C4-2B (cell line): ENCODE measurements around the gene BMPR1B.

Source experiments
- ZFX ChIP-seq: fragments of 450-650 bp; IDR thresholded peaks from 2 replicates; pipeline ENCODE4 v1.6.1; 2017
- TF ChIP-seq, protein P1 (sequence below): fragments of 450-650 bp; conservative IDR thresholded peaks from 2 replicates; pipeline ENCODE4 v1.5.1; 2017; ENCODE audit warnings: mild to moderate bottlenecking

GRCh38 chr4:95122001-95122400 lies 364.2 kb downstream of the BMPR1B start:
- TF ChIP-seq, protein P1, sequence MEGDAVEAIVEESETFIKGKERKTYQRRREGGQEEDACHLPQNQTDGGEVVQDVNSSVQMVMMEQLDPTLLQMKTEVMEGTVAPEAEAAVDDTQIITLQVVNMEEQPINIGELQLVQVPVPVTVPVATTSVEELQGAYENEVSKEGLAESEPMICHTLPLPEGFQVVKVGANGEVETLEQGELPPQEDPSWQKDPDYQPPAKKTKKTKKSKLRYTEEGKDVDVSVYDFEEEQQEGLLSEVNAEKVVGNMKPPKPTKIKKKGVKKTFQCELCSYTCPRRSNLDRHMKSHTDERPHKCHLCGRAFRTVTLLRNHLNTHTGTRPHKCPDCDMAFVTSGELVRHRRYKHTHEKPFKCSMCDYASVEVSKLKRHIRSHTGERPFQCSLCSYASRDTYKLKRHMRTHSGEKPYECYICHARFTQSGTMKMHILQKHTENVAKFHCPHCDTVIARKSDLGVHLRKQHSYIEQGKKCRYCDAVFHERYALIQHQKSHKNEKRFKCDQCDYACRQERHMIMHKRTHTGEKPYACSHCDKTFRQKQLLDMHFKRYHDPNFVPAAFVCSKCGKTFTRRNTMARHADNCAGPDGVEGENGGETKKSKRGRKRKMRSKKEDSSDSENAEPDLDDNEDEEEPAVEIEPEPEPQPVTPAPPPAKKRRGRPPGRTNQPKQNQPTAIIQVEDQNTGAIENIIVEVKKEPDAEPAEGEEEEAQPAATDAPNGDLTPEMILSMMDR: no peak
- no peak for TF ChIP-seq ZFX
